WTC11 (cell line): ENCODE measurements around the gene ARHGEF25. TPM values are rescaled to one million over a fixed set of nuclear protein-coding genes. Genes with fewer than 3 reads are reported as not detected.

Source experiments
- ATAC-seq: fragments of 200-7000 bp; cut with Tn5 transposase; 2 replicates; pipeline ENCODE4 v1.10.0; 2021; ENCODE audit warnings: mild to moderate bottlenecking, moderate library complexity
- CTCF ChIA-PET: fragments of 300-600 bp; sonication (Branson Sonifier 250); formaldehyde crosslinking; loops from one replicate; lab custom pipeline; 2021; ENCODE audit warnings: antibody characterized with exemption; lab: Charles Lee
- POLR2A ChIA-PET: fragments of 350-600 bp; sonication (Branson Sonifier 250); formaldehyde crosslinking; loops from one replicate; lab custom pipeline; 2021; ENCODE audit warnings: antibody characterized with exemption; lab: Charles Lee
- DNase-seq: peaks from one replicate; pipeline ENCODE4 v3.0.0; 2021; ENCODE audit warnings: low spot score
- H3K27ac Mint-ChIP-seq: 2 replicates; pipeline ENCODE4 v1.8.0; 2021; ENCODE audit warnings: mixed read lengths
- H3K27me3 Mint-ChIP-seq: 2 replicates; pipeline ENCODE4 v1.8.0; 2021; ENCODE audit warnings: low read depth, mild to moderate bottlenecking, moderate library complexity, mixed read lengths
- H3K36me3 Mint-ChIP-seq: 2 replicates; pipeline ENCODE4 v1.8.0; 2021; ENCODE audit warnings: mixed read lengths
- H3K4me1 Mint-ChIP-seq: 2 replicates; pipeline ENCODE4 v1.8.0; 2022; ENCODE audit warnings: mixed read lengths
- H3K4me3 Mint-ChIP-seq: 2 replicates; pipeline ENCODE4 v1.8.0; 2021; ENCODE audit warnings: mild to moderate bottlenecking, moderate library complexity, mixed read lengths
- H3K9me3 Mint-ChIP-seq: 2 replicates; pipeline ENCODE4 v1.8.0; 2021; ENCODE audit warnings: mixed read lengths
- FOXK1 ChIP-seq: sonication (generic); formaldehyde crosslinking; IDR thresholded peaks from 2 replicates; pipeline ENCODE4 v1.8.0; 2022; ENCODE audit warnings: mild to moderate bottlenecking, moderate library complexity, missing genetic modification reagents
- FOXP1 ChIP-seq: sonication (generic); formaldehyde crosslinking; IDR thresholded peaks from 2 replicates; pipeline ENCODE4 v1.8.0; 2022; ENCODE audit warnings: missing genetic modification reagents, mild to moderate bottlenecking, moderate library complexity, borderline replicate concordance
- MYBL2 ChIP-seq: sonication (generic); formaldehyde crosslinking; IDR thresholded peaks from 2 replicates; pipeline ENCODE4 v1.8.1; 2023; ENCODE audit warnings: mild to moderate bottlenecking, moderate library complexity, missing genetic modification reagents
- NFATC4 ChIP-seq: fragments of 250-450 bp; sonication (Bioruptor Pico); IDR thresholded peaks from 2 replicates; pipeline ENCODE4 v1.9.0; 2021; ENCODE audit warnings: mild to moderate bottlenecking
- NR2C2 ChIP-seq: sonication (generic); formaldehyde crosslinking; IDR thresholded peaks from 2 replicates; pipeline ENCODE4 v1.8.0; 2022; ENCODE audit warnings: mild to moderate bottlenecking, missing genetic modification reagents
- NR3C1 ChIP-seq: sonication (generic); formaldehyde crosslinking; conservative IDR thresholded peaks from 2 replicates; pipeline ENCODE4 v1.8.1; 2023; ENCODE audit warnings: low read depth, mild to moderate bottlenecking, missing genetic modification reagents
- SOX15 ChIP-seq: fragments of 250-450 bp; sonication (Bioruptor Pico); IDR thresholded peaks from 2 replicates; pipeline ENCODE4 v1.9.0; 2021; ENCODE audit warnings: mild to moderate bottlenecking
- ZNF396 ChIP-seq: fragments of 250-450 bp; sonication (Bioruptor Pico); IDR thresholded peaks from 2 replicates; pipeline ENCODE4 v1.8.0; 2021; ENCODE audit warnings: mild to moderate bottlenecking, moderate library complexity, borderline replicate concordance
- ZNF671 ChIP-seq: fragments of 250-450 bp; sonication (Bioruptor Pico); IDR thresholded peaks from 2 replicates; pipeline ENCODE4 v1.8.0; 2021; ENCODE audit warnings: mild to moderate bottlenecking
- total RNA-seq: library from RNA; stranded (reverse); gene quantifications from 3 replicates; pipeline ENCODE4 v1.2.3, GENCODE V29; 2021
- TF ChIP-seq, protein P1 (sequence below): sonication (generic); formaldehyde crosslinking; IDR thresholded peaks from 2 replicates; pipeline ENCODE4 v1.8.0; 2022; ENCODE audit warnings: mild to moderate bottlenecking, missing genetic modification reagents
- TF ChIP-seq, protein P2 (sequence below): fragments of 200-600 bp; IDR thresholded peaks from 2 replicates; pipeline ENCODE4 v1.8.0; 2022; ENCODE audit warnings: antibody characterized with exemption
- TF ChIP-seq, protein P3 (sequence below): fragments of 250-450 bp; sonication (Bioruptor Pico); IDR thresholded peaks from 2 replicates; pipeline ENCODE4 v1.9.0; 2021; ENCODE audit warnings: mild to moderate bottlenecking
- TF ChIP-seq, protein P4 (sequence below): fragments of 250-450 bp; sonication (Bioruptor Pico); IDR thresholded peaks from 2 replicates; pipeline ENCODE4 v1.9.0; 2021; ENCODE audit warnings: moderate library complexity, mild to moderate bottlenecking, inconsistent platforms, borderline replicate concordance
- TF ChIP-seq, protein P5 (sequence below): sonication (generic); formaldehyde crosslinking; conservative IDR thresholded peaks from 2 replicates; pipeline ENCODE4 v1.8.1; 2023; ENCODE audit warnings: mild to moderate bottlenecking, low read depth, missing genetic modification reagents, moderate library complexity
- TF ChIP-seq, protein P6 (sequence below): sonication (generic); formaldehyde crosslinking; IDR thresholded peaks from 2 replicates; pipeline ENCODE4 v1.8.1; 2023; ENCODE audit warnings: mild to moderate bottlenecking, missing genetic modification reagents, moderate library complexity
- TF ChIP-seq, protein P7 (sequence below): sonication (generic); formaldehyde crosslinking; IDR thresholded peaks from 2 replicates; pipeline ENCODE4 v1.8.1; 2023; ENCODE audit warnings: mild to moderate bottlenecking, moderate library complexity, missing genetic modification reagents
- TF ChIP-seq, protein P8 (sequence below): sonication (generic); formaldehyde crosslinking; IDR thresholded peaks from 2 replicates; pipeline ENCODE4 v1.8.0; 2022; ENCODE audit warnings: mild to moderate bottlenecking, missing genetic modification reagents

ARHGEF25 gene
- total RNA-seq, 1 experiment from 2014 or later: 11.9 TPM

DNA sequence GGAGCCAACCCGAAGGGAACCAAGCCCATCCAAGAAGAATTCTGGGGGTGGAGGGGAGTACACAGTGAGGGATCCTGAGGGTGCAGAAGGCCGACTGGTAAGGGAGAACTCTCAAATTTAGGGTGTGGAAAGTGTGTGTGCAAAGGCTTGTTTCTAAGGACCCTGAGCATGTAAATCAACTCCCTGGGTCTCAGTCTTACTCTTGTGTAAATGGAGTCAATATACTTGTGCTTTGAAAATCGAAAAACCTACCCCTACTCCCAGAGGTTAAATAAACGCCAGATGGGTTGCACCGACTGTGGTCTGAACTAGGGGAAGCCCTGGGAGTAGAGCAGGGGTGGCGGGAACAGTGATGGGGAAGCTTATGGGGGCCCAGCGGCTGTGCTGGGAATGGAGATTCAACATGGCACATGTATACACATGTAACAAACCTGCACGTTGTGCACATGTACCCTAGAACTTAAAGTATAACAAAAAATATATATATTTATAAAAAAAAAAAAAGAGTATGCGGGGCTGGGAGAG lies 15.7 kb downstream of the ARHGEF25 start:
- H3K27me3 Mint-ChIP-seq: peaks cover 100% of the 10 kb centered on the region
- DNase-seq (no peak), ATAC-seq (no peak)
- ChIA-PET CTCF (interaction anchor here (0.6 to 2.1 kb wide), 17 partner anchors 8 to 166 kb away, joined by 3 to 14 read pairs (median 4); partner anchors contain the start of genes AGAP2, ARHGEF25 and OS9), POLR2A (no interaction called here)
- H3K36me3 Mint-ChIP-seq: no peaks in the 10 kb centered on the region
- H3K9me3 Mint-ChIP-seq: no peaks in the 10 kb centered on the region
- TF ChIP-seq ZNF396 (CRISPR knock-in tag): no peak
- TF ChIP-seq, protein P1, sequence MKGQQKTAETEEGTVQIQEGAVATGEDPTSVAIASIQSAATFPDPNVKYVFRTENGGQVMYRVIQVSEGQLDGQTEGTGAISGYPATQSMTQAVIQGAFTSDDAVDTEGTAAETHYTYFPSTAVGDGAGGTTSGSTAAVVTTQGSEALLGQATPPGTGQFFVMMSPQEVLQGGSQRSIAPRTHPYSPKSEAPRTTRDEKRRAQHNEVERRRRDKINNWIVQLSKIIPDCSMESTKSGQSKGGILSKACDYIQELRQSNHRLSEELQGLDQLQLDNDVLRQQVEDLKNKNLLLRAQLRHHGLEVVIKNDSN (CRISPR knock-in tag): no peak
- no peak for TF ChIP-seq SOX15 (CRISPR knock-in tag)
- TF ChIP-seq, protein P2, sequence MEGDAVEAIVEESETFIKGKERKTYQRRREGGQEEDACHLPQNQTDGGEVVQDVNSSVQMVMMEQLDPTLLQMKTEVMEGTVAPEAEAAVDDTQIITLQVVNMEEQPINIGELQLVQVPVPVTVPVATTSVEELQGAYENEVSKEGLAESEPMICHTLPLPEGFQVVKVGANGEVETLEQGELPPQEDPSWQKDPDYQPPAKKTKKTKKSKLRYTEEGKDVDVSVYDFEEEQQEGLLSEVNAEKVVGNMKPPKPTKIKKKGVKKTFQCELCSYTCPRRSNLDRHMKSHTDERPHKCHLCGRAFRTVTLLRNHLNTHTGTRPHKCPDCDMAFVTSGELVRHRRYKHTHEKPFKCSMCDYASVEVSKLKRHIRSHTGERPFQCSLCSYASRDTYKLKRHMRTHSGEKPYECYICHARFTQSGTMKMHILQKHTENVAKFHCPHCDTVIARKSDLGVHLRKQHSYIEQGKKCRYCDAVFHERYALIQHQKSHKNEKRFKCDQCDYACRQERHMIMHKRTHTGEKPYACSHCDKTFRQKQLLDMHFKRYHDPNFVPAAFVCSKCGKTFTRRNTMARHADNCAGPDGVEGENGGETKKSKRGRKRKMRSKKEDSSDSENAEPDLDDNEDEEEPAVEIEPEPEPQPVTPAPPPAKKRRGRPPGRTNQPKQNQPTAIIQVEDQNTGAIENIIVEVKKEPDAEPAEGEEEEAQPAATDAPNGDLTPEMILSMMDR: no peak
- TF ChIP-seq, protein P3, sequence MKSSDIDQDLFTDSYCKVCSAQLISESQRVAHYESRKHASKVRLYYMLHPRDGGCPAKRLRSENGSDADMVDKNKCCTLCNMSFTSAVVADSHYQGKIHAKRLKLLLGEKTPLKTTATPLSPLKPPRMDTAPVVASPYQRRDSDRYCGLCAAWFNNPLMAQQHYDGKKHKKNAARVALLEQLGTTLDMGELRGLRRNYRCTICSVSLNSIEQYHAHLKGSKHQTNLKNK (CRISPR knock-in tag): no peak
- TF ChIP-seq FOXK1: no peak
- no peak for TF ChIP-seq ZNF671 (CRISPR knock-in tag)
- TF ChIP-seq, protein P4, sequence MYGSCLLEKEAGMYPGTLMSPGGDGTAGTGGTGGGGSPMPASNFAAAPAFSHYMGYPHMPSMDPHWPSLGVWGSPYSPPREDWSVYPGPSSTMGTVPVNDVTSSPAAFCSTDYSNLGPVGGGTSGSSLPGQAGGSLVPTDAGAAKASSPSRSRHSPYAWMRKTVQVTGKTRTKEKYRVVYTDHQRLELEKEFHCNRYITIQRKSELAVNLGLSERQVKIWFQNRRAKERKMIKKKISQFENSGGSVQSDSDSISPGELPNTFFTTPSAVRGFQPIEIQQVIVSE (CRISPR knock-in tag): no peak
- no peak for TF ChIP-seq NR3C1 (CRISPR knock-in tag)
- no peak for TF ChIP-seq NR2C2 (CRISPR knock-in tag)
- TF ChIP-seq, protein P5, sequence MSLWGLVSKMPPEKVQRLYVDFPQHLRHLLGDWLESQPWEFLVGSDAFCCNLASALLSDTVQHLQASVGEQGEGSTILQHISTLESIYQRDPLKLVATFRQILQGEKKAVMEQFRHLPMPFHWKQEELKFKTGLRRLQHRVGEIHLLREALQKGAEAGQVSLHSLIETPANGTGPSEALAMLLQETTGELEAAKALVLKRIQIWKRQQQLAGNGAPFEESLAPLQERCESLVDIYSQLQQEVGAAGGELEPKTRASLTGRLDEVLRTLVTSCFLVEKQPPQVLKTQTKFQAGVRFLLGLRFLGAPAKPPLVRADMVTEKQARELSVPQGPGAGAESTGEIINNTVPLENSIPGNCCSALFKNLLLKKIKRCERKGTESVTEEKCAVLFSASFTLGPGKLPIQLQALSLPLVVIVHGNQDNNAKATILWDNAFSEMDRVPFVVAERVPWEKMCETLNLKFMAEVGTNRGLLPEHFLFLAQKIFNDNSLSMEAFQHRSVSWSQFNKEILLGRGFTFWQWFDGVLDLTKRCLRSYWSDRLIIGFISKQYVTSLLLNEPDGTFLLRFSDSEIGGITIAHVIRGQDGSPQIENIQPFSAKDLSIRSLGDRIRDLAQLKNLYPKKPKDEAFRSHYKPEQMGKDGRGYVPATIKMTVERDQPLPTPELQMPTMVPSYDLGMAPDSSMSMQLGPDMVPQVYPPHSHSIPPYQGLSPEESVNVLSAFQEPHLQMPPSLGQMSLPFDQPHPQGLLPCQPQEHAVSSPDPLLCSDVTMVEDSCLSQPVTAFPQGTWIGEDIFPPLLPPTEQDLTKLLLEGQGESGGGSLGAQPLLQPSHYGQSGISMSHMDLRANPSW (CRISPR knock-in tag): no peak
- H3K4me1 Mint-ChIP-seq: peaks cover 23% of the 10 kb centered on the region
- peak overlapping the region; percentile 55 for H3K4me3 Mint-ChIP-seq
- H3K27ac Mint-ChIP-seq: no peak overlapping the region

DNA sequence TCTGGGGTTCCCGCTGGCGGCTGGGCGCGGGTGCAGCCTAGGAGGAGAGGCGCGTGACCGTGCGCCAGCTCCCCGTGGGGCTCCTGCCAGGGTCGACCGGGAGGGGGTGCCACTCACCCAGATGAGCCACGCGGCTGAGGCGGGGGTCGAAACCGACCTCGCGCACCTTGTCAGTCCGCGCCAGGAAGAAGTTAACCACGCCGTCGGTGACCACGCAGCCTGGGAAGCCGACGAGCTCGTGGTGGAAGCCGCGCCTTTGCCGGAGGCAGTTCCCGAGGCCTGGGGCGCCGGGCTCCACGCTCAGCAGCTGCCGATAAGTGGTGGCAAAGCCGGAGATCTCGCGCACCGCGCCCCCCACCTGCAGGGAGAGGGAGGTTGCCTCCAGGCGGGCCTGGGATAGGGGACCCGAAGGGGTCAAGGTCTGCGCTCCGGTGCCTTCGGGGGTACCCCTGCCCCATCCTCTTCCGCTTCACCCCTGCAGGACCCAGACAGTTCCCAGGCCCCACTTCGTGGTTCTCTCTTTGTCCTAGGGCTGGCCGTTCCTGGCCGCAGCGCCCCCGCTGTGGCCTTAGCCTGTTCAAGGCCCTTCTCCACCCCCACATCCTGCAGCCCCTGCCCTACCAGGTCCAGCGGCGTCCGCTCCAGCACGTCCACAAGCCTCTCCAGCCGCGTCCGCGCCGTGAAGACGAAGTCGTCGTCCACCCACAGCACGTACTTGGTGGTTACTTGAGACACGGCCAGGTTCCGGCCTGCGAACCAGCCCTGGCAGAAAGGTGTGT lies 16.5 kb downstream of the ARHGEF25 start:
- Mint-ChIP-seq H3K4me3 (peak overlapping the region; percentile 64), H3K36me3 (no peaks in the 10 kb centered on the region), H3K4me1 (peaks cover 21% of the 10 kb centered on the region), H3K27ac (no peak overlapping the region), H3K9me3 (no peaks in the 10 kb centered on the region), H3K27me3 (peaks cover 100% of the 10 kb centered on the region)
- POLR2A ChIA-PET: interaction anchor here (1.1 kb wide), 1 partner anchor 8 kb away, joined by 3 read pairs; no protein-coding TSS in a partner anchor
- CTCF ChIA-PET: interaction anchor here (0.6 to 2.1 kb wide), 19 partner anchors 8 to 167 kb away, joined by 3 to 14 read pairs (median 4); partner anchors contain the start of genes AGAP2, ARHGEF25 and OS9
- peak; percentile 64; the same call in 1 of the 2 replicates for TF ChIP-seq FOXP1 (CRISPR knock-in tag)
- TF ChIP-seq, protein P6, sequence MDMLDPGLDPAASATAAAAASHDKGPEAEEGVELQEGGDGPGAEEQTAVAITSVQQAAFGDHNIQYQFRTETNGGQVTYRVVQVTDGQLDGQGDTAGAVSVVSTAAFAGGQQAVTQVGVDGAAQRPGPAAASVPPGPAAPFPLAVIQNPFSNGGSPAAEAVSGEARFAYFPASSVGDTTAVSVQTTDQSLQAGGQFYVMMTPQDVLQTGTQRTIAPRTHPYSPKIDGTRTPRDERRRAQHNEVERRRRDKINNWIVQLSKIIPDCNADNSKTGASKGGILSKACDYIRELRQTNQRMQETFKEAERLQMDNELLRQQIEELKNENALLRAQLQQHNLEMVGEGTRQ (CRISPR knock-in tag): peak; percentile 14; the same call in 1 of the 2 replicates
- no peak for TF ChIP-seq MYBL2 (CRISPR knock-in tag)
- TF ChIP-seq, protein P7, sequence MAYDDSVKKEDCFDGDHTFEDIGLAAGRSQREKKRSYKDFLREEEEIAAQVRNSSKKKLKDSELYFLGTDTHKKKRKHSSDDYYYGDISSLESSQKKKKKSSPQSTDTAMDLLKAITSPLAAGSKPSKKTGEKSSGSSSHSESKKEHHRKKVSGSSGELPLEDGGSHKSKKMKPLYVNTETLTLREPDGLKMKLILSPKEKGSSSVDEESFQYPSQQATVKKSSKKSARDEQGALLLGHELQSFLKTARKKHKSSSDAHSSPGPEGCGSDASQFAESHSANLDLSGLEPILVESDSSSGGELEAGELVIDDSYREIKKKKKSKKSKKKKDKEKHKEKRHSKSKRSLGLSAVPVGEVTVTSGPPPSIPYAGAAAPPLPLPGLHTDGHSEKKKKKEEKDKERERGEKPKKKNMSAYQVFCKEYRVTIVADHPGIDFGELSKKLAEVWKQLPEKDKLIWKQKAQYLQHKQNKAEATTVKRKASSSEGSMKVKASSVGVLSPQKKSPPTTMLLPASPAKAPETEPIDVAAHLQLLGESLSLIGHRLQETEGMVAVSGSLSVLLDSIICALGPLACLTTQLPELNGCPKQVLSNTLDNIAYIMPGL (CRISPR knock-in tag): 0 out of 2 replicates have a peak, but pooled peaks have one; percentile 47
- TF ChIP-seq, protein P8, sequence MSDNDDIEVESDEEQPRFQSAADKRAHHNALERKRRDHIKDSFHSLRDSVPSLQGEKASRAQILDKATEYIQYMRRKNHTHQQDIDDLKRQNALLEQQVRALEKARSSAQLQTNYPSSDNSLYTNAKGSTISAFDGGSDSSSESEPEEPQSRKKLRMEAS (CRISPR knock-in tag): peak; percentile 83
- no peak for TF ChIP-seq NFATC4 (CRISPR knock-in tag)
- ATAC-seq (peak; percentile 8), DNase-seq (peak; percentile 53)
